ENCODE results near the gene SLC26A5.
A peak's percentile ranks its signal among the peaks of the same experiment; 100 is the strongest.

The SLC26A5 gene

DNA sequence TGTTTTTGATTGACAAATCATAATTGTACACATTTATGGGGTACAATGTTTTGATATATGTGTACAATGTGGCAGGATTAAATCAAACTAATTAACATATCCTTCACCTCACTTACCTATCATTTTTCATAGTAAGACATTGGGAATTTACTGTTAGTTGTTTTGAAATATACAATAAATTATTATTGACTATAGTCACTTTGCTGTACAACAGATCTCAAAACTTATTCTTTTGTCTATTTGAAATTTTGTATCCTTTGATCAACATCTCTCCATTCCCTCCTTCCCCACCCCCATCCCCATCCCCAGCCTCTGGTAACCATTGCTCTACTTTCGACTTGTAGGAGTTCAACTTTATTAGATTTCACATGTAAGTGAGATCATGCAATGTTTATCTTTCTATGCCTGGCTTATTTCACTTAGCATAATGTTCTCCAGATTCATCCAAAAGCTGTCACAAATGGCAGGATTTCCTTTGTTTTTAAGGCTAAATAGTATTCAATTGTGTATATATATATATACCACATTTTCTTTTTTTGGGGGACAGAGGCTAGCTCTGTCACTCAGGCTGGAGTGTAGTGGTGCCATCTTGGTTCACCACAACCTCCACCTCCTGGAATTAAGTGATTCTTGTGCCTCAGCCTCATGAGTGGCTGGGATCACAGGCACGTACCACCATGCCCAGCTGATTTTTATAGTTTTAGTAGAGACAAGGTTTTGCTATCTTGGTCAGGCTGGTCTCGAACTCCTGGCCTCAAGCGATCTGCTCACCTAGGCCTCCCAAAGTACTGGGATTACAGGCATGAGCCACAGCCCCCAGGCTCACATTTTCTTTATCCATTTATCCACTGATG is 23.3 kb upstream of the SLC26A5 start:
- no peak for DNase-seq (ENCODE audit: low read depth)
- TF ChIP-seq MYC (IDR thresholded peaks at IDR 0.05; ENCODE audit: low read depth, low read length) (no peak), POLR2A (IDR thresholded peaks at IDR 0.05; ENCODE audit: extremely low read depth, insufficient read length) (no peak)
- TF ChIP-seq, protein P1, sequence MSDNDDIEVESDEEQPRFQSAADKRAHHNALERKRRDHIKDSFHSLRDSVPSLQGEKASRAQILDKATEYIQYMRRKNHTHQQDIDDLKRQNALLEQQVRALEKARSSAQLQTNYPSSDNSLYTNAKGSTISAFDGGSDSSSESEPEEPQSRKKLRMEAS (IDR thresholded peaks at IDR 0.05; ENCODE audit: low read depth, low read length), result no peak
- TF ChIP-seq, protein P2, sequence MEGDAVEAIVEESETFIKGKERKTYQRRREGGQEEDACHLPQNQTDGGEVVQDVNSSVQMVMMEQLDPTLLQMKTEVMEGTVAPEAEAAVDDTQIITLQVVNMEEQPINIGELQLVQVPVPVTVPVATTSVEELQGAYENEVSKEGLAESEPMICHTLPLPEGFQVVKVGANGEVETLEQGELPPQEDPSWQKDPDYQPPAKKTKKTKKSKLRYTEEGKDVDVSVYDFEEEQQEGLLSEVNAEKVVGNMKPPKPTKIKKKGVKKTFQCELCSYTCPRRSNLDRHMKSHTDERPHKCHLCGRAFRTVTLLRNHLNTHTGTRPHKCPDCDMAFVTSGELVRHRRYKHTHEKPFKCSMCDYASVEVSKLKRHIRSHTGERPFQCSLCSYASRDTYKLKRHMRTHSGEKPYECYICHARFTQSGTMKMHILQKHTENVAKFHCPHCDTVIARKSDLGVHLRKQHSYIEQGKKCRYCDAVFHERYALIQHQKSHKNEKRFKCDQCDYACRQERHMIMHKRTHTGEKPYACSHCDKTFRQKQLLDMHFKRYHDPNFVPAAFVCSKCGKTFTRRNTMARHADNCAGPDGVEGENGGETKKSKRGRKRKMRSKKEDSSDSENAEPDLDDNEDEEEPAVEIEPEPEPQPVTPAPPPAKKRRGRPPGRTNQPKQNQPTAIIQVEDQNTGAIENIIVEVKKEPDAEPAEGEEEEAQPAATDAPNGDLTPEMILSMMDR (IDR thresholded peaks at IDR 0.05; ENCODE audit: low read depth, low read length), result no peak
- no peak overlapping the region for H3K4me3 ChIP-seq (ENCODE audit: low read depth, low read length)

DNA sequence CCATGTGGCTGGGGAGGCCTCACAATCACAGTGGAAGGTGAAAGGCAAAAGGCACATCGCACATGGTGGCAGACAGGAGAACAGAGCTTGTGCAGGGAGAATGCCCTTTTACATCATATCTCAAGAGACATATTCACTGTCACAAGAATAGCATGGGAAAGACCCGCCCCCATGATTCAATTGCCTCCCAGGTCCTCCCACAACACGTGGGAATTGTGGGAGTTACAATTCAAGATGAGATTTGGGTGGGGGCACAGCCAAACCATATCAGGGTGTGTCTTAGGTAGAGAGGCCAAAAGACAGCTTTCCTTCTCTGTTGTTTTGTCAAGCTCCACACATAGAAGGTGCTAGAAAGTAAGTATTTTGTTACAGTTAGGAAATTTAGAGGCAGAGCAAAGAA is 20.8 kb upstream of the SLC26A5 start:
- TF ChIP-seq MYC (IDR thresholded peaks at IDR 0.05; ENCODE audit: low read depth, low read length) (no peak), POLR2A (IDR thresholded peaks at IDR 0.05; ENCODE audit: extremely low read depth, insufficient read length) (no peak)
- TF ChIP-seq, protein P1 (IDR thresholded peaks at IDR 0.05; ENCODE audit: low read depth, low read length), result no peak
- TF ChIP-seq, protein P2 (IDR thresholded peaks at IDR 0.05; ENCODE audit: low read depth, low read length), result no peak
- no peak overlapping the region for H3K4me3 ChIP-seq (ENCODE audit: low read depth, low read length)
- no peak for DNase-seq (ENCODE audit: low read depth)

DNA sequence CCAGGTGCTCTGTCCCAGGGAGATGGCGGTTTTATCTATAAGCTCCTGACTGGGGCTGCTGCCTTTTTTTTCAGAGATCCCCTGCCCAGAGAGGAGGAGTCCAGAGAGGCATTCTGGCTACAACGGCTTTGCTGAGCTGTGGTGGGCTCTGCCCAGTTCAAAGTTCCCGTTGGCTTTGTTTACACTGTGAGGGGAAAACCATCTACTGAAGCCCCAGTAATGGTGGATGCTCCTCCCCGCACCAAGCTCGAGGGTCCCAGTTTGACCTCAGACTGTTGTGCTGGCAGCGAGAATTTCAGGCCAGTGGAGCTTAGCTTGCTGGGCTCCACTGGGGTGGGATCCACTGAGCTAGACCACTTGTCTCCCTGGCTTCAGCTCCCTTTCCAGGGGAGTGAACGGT is 16.4 kb upstream of the SLC26A5 start:
- DNase-seq (ENCODE audit: low read depth), result no peak
- no peak for TF ChIP-seq MYC (IDR thresholded peaks at IDR 0.05; ENCODE audit: low read depth, low read length)
- TF ChIP-seq, protein P1 (IDR thresholded peaks at IDR 0.05; ENCODE audit: low read depth, low read length), result no peak
- H3K4me3 ChIP-seq (ENCODE audit: low read depth, low read length), result no peak overlapping the region

DNA sequence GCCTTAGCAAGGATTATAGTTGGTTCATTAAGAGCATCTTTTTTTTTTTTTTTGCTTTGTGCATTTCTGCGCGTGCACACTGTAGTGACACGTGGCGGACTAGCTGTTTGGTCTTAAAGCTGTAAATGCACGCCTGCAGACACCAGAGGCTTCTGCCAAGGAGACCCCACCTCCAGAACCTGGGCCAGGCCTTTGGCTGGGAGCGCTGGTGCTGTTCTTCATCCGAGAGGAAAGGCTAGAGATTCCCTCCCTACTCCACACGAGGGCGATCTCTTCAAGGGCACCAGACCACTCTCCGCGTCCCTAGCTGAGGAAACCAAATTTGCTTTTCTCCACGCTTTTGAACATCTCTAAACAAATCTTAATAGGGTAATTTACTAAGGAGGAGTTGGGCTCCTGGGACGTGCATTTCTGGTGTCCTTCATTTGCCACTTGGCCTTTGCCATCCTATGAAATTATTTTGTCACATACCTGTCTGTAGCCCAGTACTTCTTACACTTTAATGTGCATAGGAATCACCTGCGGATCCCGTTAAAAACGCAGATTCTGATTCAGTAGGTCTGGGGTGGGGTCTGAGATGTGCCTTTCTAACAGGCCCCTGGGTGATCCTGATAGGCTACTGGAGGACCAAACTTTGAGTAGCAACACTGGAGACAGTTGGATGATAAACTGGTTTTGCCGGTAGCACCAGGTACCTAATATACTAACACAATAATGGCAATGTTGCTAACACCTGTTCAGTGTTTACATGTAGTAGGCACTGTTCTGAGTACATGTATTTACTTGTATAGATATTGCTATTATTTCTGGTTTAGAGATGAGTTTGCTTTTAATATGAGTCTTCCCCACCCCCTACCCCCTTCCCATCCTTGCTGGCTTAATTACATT is 1.3 kb upstream of the SLC26A5 start:
- H3K4me3 ChIP-seq (ENCODE audit: low read depth, low read length), result no peak overlapping the region
- DNase-seq (ENCODE audit: low read depth), result peak; percentile 68
- TF ChIP-seq, protein P2 (IDR thresholded peaks at IDR 0.05; ENCODE audit: low read depth, low read length), result peak; percentile 98
- TF ChIP-seq MYC (IDR thresholded peaks at IDR 0.05; ENCODE audit: low read depth, low read length) (no peak), POLR2A (IDR thresholded peaks at IDR 0.05; ENCODE audit: extremely low read depth, insufficient read length) (no peak)
- TF ChIP-seq, protein P1 (IDR thresholded peaks at IDR 0.05; ENCODE audit: low read depth, low read length), result peak; percentile 20; the same call in 1 of the 2 replicates

DNA sequence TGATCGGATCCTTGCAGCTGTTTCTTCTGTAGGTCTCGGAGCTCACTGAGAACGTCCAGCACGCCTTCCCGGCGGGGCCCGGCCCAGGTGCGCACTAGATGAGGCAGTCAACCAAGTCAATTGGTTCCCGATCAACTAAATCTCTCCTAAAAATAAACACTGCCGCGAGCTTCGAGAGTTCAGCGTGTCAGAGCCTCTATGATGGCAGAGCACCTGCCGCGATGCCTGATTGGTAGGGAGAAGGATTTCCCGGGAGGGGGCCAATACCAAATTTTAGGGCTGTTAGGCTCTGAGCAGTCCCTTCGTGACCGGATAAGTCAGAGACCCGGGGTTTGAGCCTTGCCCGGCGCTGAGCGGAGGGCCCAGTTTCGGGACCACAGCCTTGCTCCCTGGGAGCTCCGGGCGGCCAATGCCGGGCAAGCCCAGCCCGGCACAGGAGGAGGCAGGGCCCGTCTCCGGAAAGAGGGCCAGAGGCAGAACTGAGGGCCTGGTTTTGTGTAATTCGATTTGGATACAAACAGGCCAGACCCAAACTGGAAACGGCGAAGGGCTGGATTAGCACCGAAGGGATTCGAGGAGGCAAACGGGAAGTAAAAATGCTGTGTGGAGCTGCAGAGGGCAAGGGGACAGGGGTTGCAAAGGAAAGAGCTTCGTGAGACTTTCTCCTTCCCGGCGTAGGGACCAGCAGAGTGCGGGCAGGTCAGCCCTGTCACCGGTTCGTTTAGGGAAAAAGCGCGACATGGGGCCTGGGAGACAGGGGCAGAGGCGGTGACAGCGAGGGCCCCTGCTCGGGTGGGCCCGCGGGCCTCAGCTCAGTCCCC is 569 bp downstream of the SLC26A5 start:
- no peak for TF ChIP-seq MYC (IDR thresholded peaks at IDR 0.05; ENCODE audit: low read depth, low read length)
- no peak for TF ChIP-seq POLR2A (IDR thresholded peaks at IDR 0.05; ENCODE audit: extremely low read depth, insufficient read length)
- TF ChIP-seq, protein P2 (IDR thresholded peaks at IDR 0.05; ENCODE audit: low read depth, low read length), result no peak
- TF ChIP-seq, protein P1 (IDR thresholded peaks at IDR 0.05; ENCODE audit: low read depth, low read length), result no peak
- DNase-seq (ENCODE audit: low read depth), result peak; percentile 9
- no peak overlapping the region for H3K4me3 ChIP-seq (ENCODE audit: low read depth, low read length)
